Activated naive CD4-positive, alpha-beta T cell treated with anti-CD3 and anti-CD28 coated beads for 36 hours (primary cell): ENCODE measurements around the gene HABP2. TPM values are rescaled to one million over a fixed set of nuclear protein-coding genes. Genes with fewer than 3 reads are reported as not detected.

ENCODE experiments used
- CTCF ChIA-PET: fragments of 350-600 bp; sonication (Branson Sonifier 250); formaldehyde crosslinking; loops from one replicate; lab custom pipeline; 2021; ENCODE audit warnings: antibody characterized with exemption; lab: Charles Lee
- DNase-seq: peaks from one replicate; pipeline ENCODE4 v3.0.0-alpha.2; 2020
- H3K27ac Mint-ChIP-seq: one replicate; pipeline ENCODE4 v1.8.0; 2021; ENCODE audit warnings: mild to moderate bottlenecking, mixed read lengths
- H3K27me3 Mint-ChIP-seq: one replicate; pipeline ENCODE4 v1.8.0; 2021; ENCODE audit warnings: low read depth, mixed read lengths
- H3K36me3 Mint-ChIP-seq: one replicate; pipeline ENCODE4 v1.8.0; 2021; ENCODE audit warnings: low read depth, mixed read lengths
- H3K4me1 Mint-ChIP-seq: one replicate; pipeline ENCODE4 v1.8.0; 2021; ENCODE audit warnings: low read depth, mixed read lengths
- H3K4me3 Mint-ChIP-seq: one replicate; pipeline ENCODE4 v1.8.0; 2021; ENCODE audit warnings: mild to moderate bottlenecking, moderate library complexity, mixed read lengths
- H3K9me3 Mint-ChIP-seq: one replicate; pipeline ENCODE4 v1.8.0; 2021; ENCODE audit warnings: mixed read lengths
- intact Hi-C: fragments of 100-400 bp; cut with micrococcal nuclease; formaldehyde crosslinking; loops from one replicate; pipeline ENCODE4 v1.15.1; 2023
- total RNA-seq, 2 experiments: library from RNA; stranded (reverse); gene quantifications; one replicate each; pipeline ENCODE4 v1.2.3, GENCODE V29; 2021

Gene HABP2
- total RNA-seq, 2 experiments from 2014 or later = not detected

DNA sequence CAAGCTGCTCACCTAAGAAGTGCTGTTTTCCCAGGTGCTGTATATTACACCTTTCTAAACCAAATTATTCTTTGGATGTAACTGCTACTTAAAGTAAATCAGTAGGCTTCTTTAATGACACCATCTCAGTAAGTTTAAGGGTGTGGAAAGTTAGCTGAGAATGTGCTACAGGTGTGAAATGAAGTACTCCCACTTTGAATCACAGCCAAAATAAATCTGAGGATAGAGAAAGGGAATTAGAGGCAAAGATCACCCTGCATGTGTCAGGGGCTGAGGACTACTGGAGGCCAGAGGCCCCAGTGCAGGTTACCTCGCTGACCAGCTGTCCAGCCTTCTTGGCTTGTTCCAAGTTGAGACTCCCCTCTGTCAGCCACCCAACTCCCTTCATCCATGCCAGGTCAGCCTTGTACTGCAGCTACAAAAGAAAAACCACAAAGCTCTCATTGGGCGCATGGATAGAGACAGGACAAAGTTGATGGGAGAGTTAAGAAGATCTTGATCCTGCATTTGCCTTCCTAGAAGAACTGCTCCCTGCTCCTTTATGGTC lies 75.8 kb downstream of the HABP2 start:
- H3K4me3 Mint-ChIP-seq = no peak overlapping the region
- CTCF ChIA-PET = no interaction called here
- H3K9me3 Mint-ChIP-seq = no peaks in the 10 kb centered on the region

GRCh38 chr10:113630929-113631533 lies 78.2 kb downstream of the HABP2 start:
- CTCF ChIA-PET = no interaction called here
- Mint-ChIP-seq H3K9me3 (peaks cover 5% of the 10 kb centered on the region), H3K27me3 (peaks cover 7% of the 10 kb centered on the region), H3K36me3 (no peaks in the 10 kb centered on the region), H3K4me3 (no peak overlapping the region), H3K4me1 (no peaks in the 10 kb centered on the region), H3K27ac (no peak overlapping the region)
- DNase-seq = no peak
- intact Hi-C loops = no loop called here

More for the DNA sequence above, 75.8 kb downstream of the HABP2 start:
- Mint-ChIP-seq H3K36me3 (no peaks in the 10 kb centered on the region), H3K4me1 (no peaks in the 10 kb centered on the region), H3K27me3 (peaks cover 13% of the 10 kb centered on the region), H3K27ac (no peak overlapping the region)
- DNase-seq = no peak
- intact Hi-C loops = no loop called here

GRCh38 chr10:113631684-113632367 lies 79.0 kb downstream of the HABP2 start:
- CTCF ChIA-PET = no interaction called here
- H3K27ac Mint-ChIP-seq = no peak overlapping the region
- H3K4me3 Mint-ChIP-seq = no peak overlapping the region
- no peak for DNase-seq
- peaks cover 10% of the 10 kb centered on the region for H3K27me3 Mint-ChIP-seq
- peaks cover 5% of the 10 kb centered on the region for H3K9me3 Mint-ChIP-seq
- H3K36me3 Mint-ChIP-seq = no peaks in the 10 kb centered on the region
- no peaks in the 10 kb centered on the region for H3K4me1 Mint-ChIP-seq
- intact Hi-C loops = no loop called here

Other genes with a start within 250 kb of the HABP2 start
- not detected for gene NRAP, start 111.0 kb downstream of the HABP2 start, total RNA-seq
- 1 to 10 TPM; 6.1 to 7.2 TPM for gene CASP7, start 126.9 kb downstream of the HABP2 start, total RNA-seq
- gene PLEKHS1, start 198.6 kb downstream of the HABP2 start, total RNA-seq = not detected